Measurements from ENCODE around the gene EEF2K. TPM values are rescaled to one million over a fixed set of nuclear protein-coding genes. Genes with fewer than 3 reads are reported as not detected.

EEF2K gene
- polyA plus RNA-seq, 1 experiment: 9.6 TPM

DNA sequence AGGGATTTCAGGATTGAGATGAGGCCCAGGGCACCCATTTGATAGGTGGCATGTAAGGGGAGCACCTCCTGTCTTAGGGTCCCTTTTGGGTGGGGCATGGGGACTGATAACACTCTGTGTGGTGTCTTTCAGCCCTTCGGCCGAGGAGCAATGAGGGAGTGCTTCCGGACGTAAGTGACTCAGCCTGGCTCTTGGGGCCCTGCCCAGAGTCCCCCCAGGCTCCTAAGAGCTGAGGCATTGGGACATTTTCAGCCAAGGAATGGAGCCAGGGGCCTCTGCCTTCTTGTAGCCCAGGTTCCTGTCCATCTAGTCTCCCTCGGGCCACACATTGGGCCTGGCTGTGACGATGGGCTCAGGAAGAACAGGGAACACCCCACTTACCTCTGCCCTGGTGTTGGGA, 44.4 kb downstream of the EEF2K start:
- CTCF ChIA-PET: no interaction called here
- Histone ChIP-seq H3K27me3 (ENCODE audit: control insufficient read depth, insufficient read depth, low read length) (no peaks in the 10 kb centered on the region), H3K9me3 (ENCODE audit: control insufficient read depth, insufficient read depth, low read length) (peaks cover 8% of the 10 kb centered on the region; the same call in 1 of the 2 replicates), H3K4me3 (ENCODE audit: low read depth, low read length) (no peak overlapping the region), H3K27ac (ENCODE audit: low read depth, low read length) (no peak overlapping the region)
- POLR2A ChIA-PET: no interaction called here
- TF ChIP-seq, protein P1, sequence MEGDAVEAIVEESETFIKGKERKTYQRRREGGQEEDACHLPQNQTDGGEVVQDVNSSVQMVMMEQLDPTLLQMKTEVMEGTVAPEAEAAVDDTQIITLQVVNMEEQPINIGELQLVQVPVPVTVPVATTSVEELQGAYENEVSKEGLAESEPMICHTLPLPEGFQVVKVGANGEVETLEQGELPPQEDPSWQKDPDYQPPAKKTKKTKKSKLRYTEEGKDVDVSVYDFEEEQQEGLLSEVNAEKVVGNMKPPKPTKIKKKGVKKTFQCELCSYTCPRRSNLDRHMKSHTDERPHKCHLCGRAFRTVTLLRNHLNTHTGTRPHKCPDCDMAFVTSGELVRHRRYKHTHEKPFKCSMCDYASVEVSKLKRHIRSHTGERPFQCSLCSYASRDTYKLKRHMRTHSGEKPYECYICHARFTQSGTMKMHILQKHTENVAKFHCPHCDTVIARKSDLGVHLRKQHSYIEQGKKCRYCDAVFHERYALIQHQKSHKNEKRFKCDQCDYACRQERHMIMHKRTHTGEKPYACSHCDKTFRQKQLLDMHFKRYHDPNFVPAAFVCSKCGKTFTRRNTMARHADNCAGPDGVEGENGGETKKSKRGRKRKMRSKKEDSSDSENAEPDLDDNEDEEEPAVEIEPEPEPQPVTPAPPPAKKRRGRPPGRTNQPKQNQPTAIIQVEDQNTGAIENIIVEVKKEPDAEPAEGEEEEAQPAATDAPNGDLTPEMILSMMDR (IDR thresholded peaks at IDR 0.05; ENCODE audit: low read depth, low read length): no peak
- no peak for DNase-seq (ENCODE audit: low read depth, low spot score)

DNA sequence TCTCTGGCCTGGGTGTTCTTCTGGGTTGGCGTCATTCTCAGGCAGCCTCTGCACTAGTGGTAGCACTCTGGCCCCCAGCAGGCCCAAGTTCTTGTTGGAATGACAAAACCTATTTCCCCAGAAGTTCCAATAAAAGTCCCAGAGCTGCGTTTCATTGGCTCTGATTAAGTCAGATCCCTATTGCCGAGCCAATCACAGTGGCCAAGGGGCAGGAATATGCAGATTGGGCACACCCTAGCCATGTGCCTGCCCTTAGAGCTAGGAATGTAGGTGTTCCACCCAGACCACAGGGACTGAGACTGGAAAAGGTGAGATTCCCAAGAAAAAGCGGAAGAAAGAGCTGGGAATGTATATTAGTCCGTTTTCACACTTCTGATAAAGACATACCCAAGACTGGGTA, 46.2 kb downstream of the EEF2K start:
- CTCF ChIA-PET: interaction anchor here (0.7 kb wide), 1 partner anchor 48 kb away, joined by 4 read pairs; no protein-coding TSS in a partner anchor
- no peak overlapping the region for H3K4me3 ChIP-seq (ENCODE audit: low read depth, low read length)
- no peaks in the 10 kb centered on the region for H3K27me3 ChIP-seq (ENCODE audit: control insufficient read depth, insufficient read depth, low read length)
- no peak for DNase-seq (ENCODE audit: low read depth, low spot score)
- TF ChIP-seq, protein P1 (IDR thresholded peaks at IDR 0.05; ENCODE audit: low read depth, low read length): no peak
- H3K9me3 ChIP-seq (ENCODE audit: control insufficient read depth, insufficient read depth, low read length): peaks cover 9% of the 10 kb centered on the region; the same call in 1 of the 2 replicates
- no peak overlapping the region for H3K27ac ChIP-seq (ENCODE audit: low read depth, low read length)
- POLR2A ChIA-PET: interaction anchor here (0.5 to 0.6 kb wide), 2 partner anchors 11 to 34 kb away, joined by 3 to 4 read pairs; no protein-coding TSS in a partner anchor

DNA sequence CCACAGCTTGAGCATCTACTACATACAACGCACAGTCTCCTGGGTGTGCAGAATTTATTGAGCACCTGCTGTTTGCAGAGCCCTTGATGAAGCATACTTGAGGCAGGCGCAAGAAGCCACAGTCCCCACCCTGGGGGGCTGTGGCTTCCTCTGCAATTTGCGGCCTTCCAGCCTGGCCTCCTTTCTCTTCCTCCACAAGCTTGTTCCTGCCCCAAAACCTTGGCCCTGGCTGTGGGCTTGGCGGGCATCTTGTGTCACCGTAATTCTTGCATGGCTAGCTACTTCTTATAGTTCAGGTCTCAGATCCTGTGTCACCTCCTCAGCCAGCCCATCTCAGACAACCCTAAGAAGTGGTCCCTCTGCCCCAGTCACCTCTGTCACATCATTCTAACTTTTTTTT, 47.2 kb downstream of the EEF2K start:
- TF ChIP-seq, protein P1 (IDR thresholded peaks at IDR 0.05; ENCODE audit: low read depth, low read length): no peak
- Histone ChIP-seq H3K4me3 (ENCODE audit: low read depth, low read length) (no peak overlapping the region), H3K27ac (ENCODE audit: low read depth, low read length) (no peak overlapping the region), H3K9me3 (ENCODE audit: control insufficient read depth, insufficient read depth, low read length) (peaks cover 9% of the 10 kb centered on the region; the same call in 1 of the 2 replicates), H3K27me3 (ENCODE audit: control insufficient read depth, insufficient read depth, low read length) (no peaks in the 10 kb centered on the region)
- DNase-seq (ENCODE audit: low read depth, low spot score): no peak
- POLR2A ChIA-PET: no interaction called here
- CTCF ChIA-PET: no interaction called here

DNA sequence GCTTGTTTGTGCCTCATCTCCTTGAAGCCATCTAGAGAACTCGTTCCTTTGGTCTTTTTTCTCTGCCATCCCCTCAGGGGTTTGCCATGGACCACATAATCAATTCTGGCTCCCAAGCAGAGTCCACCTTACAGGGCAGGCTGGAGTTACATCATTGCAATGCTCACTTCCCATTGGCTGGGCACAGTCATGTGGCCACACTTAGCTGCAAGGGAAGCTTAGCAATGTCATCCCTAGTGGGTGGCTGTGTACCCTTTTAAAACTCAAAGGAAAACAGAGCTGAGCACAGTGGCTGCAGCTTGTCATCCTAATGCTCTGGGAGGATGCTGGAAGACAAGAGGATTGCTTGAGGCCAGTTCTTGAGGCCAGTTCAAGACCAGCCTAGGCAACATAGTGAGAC, 49.3 kb downstream of the EEF2K start:
- TF ChIP-seq, protein P1 (IDR thresholded peaks at IDR 0.05; ENCODE audit: low read depth, low read length): no peak
- ChIA-PET POLR2A (no interaction called here), CTCF (no interaction called here)
- H3K27me3 ChIP-seq (ENCODE audit: control insufficient read depth, insufficient read depth, low read length): no peaks in the 10 kb centered on the region
- H3K9me3 ChIP-seq (ENCODE audit: control insufficient read depth, insufficient read depth, low read length): peaks cover 10% of the 10 kb centered on the region; the same call in 1 of the 2 replicates
- H3K27ac ChIP-seq (ENCODE audit: low read depth, low read length): no peak overlapping the region
- DNase-seq (ENCODE audit: low read depth, low spot score): no peak
- H3K4me3 ChIP-seq (ENCODE audit: low read depth, low read length): no peak overlapping the region

DNA sequence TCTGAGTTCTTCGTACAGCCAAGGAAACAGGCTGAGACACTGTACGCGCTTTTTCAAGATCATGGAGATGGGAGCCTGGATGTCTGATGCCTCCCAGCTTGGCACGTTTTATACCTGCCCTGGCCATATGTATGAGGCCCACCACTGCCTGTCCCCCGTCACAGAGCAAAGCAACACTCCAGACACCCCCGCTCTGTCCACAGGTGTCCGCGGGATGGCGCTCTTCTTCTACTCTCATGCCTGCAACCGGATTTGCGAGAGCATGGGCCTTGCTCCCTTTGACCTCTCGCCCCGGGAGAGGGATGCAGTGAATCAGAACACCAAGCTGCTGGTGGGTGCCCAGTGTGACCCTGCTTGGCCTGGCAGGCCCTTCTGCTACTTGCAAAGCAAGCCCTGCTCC, 51.4 kb downstream of the EEF2K start:
- Histone ChIP-seq H3K9me3 (ENCODE audit: control insufficient read depth, insufficient read depth, low read length) (peaks cover 12% of the 10 kb centered on the region; the same call in 1 of the 2 replicates), H3K27ac (ENCODE audit: low read depth, low read length) (no peak overlapping the region), H3K27me3 (ENCODE audit: control insufficient read depth, insufficient read depth, low read length) (no peaks in the 10 kb centered on the region), H3K4me3 (ENCODE audit: low read depth, low read length) (no peak overlapping the region)
- TF ChIP-seq, protein P1 (IDR thresholded peaks at IDR 0.05; ENCODE audit: low read depth, low read length): no peak
- no peak for DNase-seq (ENCODE audit: low read depth, low spot score)
- POLR2A ChIA-PET: interaction anchor here (0.5 kb wide), 1 partner anchor 21 kb away, joined by 6 read pairs; no protein-coding TSS in a partner anchor
- CTCF ChIA-PET: no interaction called here
